ENCODE results near the gene ICAM2.
"Not testable (repeated sequence)": the region's sequence is repeated elsewhere in the genome, so short reads cannot be mapped to it uniquely, and the experiment has no call there.

Gene ICAM2

DNA sequence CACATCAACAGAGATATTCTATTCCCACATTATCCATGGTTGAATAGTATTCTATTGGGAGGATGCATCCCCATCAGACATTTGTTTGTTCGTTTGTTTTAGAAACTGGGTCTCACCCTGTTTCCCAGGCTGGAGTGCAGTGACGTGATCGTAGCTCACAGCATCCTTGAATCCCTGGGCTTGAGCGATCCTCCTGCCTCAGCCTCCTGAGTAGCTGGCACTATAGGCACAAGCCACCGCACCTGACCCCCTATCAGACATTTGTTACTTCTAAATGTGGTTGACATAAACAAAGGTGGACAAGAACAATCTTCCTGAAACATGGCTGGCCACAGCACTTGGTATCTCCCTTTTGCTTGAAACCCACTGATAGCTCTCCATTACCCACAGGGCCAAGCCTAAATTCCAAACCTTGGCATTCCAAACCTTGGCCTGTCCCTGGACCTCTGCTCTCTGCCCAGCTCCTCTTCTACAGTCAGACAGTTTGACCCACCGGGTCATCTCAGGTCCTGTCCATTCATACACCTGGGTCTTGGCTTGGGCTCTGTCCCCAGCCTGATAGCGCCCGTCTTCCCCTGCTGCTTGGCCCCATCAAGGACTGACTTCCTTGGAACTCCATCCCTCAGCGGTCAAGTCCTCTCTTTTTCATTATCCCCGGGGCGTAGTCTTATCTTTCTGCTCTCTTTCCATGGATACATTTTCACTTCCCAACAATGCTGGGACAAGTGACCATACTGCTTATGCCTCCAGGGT is 23.8 kb downstream of the ICAM2 start:
- no peak for DNase-seq

DNA sequence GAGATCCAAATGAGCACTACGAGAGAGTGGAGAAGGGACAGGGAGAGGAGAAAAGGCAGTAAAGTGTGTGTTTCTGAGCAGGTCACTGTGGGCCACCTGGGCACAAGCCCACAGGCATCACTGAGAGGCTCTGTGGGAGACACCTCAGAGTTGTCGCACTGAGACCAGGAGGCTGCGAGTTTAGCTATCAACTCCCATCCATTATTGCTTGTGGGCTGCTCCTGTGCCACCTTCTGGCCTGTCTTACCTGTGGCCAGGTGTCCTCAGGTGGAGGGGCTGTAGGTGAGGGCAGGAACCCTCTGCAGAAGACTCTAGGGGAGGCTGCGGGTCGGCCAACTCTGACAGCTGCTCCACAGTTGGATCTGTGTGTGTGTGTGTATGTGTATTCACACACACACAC is 24.8 kb downstream of the ICAM2 start:
- DNase-seq: no peak

DNA sequence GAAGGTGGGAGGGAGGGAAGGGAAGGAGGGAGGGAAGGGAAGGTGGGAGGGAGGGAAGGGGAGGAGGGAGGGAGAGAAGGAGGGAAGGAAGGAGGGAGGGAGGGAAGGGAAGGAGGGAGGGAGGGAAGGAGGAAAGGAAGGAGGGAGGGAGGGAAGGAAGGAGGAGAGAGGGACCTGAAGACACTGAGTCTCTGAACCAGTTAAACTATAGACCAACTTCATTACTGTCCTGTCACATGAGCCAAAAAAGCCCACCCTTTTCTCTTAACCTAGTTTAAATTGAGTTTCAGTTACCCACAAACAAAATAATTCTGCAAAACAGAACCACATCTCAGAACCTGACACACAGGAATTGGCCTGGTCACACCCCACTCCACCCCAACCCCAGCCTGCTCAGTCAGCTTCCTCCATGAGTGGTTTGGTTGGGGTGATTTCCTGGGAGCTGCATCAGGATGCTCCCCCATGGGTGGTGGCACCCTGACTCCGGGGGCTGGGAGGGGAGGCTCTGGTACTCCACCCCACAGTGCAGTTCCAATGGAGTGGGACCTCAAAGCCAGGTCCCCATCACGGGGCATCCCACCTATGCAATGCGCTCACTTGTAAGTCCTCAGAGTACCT is 27.0 kb downstream of the ICAM2 start:
- DNase-seq: no peak

DNA sequence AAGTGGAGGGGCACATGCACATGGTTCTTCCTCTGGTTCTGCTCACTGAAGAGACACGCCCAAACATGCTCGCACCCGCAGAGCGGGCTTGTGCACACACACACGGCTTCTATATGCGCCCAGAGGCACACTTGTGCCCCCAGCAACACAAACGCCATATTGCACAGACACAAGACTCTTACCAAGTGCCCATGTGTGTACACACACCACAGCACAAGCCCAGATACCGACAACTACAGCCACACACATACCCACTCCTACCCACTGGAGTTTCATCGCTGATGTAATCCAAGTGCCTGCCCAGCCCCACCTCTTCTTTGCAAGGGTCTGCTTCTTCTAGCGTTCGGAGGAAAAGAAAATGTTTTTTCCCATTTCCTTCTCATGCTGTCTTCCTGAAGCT is 28.8 kb downstream of the ICAM2 start:
- DNase-seq: no peak

DNA sequence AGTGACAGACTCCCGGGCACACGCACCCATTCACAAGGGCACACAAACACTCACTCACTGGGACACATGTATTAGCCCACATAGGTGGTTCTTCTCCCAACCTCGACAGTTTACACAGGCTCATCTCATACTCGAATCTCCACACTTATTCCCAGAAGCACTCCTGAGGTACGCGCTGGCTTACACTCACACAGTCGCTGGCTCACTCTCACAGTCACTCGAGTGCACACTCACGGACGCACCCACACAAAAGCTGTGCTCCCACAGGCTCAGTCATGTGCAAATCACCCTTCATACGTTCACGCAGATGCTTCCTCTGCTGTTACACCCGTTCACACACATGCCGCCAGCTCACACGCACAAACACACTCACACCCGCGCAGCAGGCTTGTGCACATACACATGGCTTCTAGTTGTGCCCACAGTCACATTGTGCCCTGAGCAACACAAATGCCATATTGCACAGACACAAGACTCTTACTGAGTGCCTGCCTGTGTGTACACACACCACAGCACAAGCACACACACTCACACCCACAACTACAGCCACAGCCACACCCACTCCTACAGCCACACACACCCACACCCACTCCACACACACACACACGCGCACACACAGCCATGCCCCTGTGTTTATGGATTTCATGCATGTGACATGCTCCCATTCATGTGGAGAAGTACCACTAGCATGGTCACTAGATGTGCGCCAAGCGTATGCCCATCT is 30.6 kb downstream of the ICAM2 start:
- DNase-seq: no peak

DNA sequence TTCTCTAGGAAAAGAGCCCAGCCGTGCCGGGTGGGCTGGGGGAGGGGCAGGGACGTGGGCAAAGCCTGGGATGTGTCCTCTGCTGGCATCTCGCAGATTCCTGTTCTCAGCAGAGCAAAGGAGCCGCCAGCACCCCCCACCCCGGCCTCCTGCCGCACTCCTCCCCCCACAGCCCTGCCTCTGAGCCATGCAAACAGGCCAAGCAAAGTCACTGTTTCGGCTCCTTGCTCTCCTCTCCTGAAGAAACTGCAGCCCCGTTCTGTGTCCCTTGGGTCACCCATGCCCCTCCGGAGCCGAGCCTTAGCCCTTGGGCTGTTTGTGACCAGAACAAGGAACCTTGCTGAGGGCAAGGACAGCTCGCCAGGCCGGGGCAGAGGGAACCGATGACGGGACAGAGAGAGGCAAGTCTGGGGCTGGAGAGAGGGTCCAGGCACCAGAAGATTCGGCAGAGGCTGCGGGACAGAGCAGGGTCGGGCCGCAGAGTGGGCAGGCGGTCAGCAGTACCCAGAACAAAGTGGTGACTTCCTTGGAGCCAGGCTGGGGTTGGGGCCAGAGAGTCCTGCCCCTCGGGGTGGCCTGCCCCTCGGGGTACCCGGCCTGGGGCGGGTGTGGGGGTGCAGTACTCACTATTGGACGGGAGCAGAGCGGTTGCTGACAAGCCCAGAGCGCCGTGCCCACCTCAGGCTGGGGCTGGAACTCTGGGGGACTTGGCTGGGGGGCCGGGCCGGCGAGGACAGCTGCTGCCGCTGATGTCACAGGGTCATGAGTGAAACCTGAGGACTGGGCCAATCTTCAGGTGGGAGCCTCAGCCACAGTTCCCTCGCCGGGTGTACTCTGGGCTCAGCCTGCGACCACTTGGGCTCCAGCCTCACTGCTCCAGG is 31.5 kb downstream of the ICAM2 start:
- no peak for DNase-seq

DNA sequence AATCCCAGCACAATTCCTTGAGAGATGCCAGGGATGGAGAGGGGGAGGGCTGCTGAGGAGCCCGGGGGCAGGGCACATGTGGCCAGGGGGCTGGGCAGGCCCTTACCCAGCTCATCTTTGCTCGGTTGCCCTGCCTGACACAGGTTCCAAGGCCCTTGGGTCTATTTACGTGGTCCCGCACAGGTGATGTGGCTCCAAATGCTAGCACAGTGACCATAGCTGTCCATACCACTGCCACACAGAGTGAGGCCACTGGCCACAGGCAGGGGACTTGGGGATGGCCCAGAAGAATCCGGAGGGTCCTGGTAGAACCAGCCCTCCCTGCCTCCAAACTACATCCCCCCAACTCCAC is 32.3 kb downstream of the ICAM2 start:
- no peak for DNase-seq

DNA sequence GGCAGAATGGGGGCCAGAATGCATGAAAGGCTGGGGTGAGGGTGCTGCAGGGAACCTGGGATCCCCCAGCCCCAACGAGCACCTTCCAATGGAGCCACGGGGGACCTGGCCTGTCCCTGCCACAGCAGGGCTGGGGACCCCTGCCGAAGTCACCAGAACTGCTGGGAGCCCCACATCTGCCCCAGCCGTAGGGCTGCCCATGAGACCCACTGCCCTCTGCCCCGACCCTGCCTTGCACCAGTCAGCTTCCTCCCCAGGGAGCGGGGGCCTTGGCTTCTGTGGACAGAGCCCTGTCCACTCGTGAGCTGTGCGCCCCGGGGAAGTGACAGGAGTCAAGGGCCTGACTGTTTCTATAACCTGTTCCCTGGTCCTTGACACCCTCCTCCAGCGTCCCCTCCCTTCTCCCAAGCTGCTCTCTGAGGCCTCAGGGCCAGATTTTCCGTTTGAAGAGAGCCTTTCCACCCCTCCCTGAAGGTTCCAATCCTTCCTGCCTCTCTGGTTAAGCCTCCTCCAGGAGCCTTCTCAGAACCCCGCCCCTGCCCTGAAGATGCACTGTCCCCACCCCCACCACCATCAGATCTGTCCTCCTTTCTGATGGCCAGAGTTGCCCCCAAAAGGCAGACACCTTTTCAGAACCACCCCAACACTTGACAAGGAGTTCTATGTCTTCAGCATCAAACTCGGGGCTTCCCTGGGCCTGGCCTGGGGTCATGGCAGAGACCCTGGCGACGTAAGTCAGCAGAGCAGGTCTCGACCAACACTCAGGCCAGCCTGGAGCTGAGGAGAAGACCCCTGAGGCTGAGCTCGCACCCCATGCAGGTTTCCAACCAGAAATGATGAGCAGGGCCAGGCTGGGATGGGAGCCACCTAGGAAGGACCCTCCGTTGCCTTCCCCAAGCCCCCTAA is 33.0 kb downstream of the ICAM2 start:
- no peak for DNase-seq

DNA sequence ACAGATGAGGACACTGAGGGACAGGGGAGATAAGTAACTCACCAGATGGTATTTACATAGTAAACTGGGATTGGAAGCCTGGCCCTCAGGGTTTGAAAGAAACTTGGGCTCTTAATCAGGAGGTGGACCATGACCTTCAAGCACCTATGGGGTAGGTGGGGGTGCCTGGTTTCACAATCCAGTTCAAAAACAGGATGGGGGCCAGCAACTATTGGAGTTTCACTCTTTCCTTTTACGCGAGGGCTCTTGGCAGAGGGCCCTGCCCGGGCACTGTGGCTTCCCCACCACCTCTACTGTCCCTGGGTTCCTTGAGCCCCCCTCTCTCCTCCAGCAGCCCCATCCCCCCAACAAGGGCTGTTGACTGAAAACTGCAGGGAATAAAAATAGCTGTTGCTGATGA is 33.6 kb downstream of the ICAM2 start:
- DNase-seq: no peak

DNA sequence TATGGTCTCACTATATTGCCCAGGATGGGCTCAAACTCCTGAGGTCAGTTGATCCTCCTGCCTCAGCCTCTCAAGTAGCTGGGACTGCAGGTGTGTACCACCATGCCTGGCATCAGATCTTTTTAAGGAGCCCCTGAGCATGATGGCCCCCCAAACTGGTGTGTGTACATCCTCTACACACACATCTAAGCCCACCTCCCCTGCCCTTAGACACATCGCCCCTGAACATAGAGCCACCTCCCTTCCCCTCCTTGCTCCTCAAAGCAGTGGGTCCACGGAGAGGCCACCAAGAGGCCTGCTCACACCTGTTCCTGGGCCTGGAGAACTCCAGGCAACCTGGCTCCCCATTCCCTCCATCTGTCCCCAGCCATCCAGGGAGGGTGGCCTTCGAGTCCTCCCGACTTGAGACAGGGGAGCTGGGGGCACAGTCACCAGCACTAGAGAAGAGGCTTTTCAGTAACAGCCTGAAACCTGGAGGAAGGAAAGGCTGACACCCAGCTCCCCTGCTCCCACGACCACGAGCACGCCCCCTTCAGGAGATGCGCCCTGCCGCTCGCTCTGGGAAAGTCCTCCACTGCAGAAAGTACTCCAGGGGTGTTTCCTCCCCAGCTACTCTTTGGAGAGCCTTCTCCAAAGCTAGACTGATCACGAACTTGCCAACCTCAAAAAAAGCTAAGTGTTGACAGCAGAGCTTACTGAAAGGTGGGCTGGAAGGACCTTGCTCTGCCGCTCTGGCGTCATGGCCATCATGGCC is 34.9 kb downstream of the ICAM2 start:
- no peak for DNase-seq

DNA sequence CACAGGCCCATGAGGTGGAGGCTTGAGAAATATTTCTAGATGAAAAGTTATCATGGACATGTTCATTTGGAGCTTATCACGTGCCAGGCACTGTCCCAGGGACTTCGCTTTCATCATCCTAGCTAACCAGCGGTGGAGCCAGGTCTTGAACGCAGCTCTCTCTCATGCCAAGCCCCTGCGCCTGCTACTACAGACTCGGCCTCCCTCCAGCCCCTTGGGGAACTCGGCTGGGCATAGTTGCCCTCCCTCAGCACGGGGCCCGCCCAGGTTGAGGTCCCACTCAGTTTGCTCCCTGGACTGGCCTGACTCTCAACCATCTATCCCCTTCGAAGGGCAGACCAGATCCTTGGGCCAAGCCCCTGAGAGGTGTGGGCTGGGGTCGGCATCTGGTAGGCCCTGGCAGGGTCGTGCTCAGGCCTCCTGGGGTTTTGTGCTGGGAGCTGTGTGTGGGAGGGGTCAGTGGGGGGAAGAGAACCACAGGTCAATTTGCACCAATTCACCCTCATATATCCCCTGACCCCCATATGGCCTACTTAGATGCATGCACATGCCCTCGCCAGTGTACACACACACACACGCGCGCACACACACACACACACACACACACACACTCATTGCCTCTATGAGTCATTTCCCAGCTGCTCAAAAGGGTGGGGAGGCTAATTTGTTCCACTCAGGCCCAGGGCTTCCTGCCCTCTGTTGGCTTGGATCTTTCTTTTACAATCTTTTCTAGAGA is 35.6 kb downstream of the ICAM2 start:
- peak; percentile 58 for DNase-seq

DNA sequence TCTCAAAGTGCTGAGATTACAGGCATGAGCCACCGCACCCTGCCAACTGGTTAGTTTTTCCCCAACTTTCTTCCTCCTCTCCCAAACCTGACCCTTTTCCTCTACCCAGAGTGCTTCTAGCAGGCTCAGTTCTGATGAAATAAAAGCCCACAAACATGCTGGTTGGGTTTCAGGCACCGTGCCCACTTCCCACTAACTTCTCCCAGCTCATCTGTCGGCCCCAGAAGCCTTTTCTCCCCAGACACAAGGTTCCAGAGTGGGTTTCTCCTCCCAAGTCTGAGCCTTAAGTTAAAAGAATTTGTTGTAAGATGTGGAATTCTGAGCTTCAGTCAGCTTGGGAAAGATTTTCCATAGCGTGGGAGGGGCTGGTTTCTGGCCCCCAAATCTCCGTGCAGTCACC is 36.2 kb downstream of the ICAM2 start:
- no peak for DNase-seq

DNA sequence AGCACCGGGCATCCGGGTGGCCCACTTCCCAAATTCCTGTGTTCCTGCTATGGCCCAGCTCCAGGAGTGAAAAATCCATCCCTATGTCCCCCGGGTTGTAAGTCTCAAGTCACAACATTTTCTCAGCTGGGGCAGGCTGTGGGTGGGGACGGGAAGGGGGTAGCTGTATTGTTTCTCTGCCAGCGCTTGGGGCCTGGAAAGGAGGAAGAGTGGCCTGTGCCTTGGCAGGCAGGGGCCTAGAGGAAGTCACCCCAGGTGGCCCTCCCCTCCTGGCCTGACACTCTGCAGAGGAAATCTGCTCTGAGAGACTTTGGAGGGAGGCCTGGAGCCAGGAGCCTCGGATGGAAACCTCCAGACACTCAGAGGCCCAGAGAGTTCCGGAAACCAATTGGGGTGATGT is 37.1 kb downstream of the ICAM2 start:
- DNase-seq: no peak

DNA sequence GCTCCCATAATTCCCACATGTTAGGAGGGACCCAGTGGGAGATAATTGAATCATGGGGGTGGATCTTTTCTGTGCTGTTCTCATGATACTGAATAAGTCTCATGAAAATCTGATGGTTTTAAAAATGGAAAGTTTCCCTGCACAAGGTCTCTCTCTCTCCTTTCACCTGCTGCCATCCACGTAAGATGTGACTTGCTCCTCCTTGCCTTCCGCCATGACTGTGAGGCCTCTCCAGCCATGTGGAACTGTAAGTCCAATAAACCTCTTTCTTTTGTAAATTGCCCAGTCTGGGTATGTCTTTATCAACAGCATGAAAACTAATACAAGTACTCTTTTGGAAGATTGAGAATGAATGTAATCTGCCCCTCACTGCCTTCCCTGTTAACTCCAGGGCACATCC is 37.8 kb downstream of the ICAM2 start:
- DNase-seq: not testable (repeated sequence)

DNA sequence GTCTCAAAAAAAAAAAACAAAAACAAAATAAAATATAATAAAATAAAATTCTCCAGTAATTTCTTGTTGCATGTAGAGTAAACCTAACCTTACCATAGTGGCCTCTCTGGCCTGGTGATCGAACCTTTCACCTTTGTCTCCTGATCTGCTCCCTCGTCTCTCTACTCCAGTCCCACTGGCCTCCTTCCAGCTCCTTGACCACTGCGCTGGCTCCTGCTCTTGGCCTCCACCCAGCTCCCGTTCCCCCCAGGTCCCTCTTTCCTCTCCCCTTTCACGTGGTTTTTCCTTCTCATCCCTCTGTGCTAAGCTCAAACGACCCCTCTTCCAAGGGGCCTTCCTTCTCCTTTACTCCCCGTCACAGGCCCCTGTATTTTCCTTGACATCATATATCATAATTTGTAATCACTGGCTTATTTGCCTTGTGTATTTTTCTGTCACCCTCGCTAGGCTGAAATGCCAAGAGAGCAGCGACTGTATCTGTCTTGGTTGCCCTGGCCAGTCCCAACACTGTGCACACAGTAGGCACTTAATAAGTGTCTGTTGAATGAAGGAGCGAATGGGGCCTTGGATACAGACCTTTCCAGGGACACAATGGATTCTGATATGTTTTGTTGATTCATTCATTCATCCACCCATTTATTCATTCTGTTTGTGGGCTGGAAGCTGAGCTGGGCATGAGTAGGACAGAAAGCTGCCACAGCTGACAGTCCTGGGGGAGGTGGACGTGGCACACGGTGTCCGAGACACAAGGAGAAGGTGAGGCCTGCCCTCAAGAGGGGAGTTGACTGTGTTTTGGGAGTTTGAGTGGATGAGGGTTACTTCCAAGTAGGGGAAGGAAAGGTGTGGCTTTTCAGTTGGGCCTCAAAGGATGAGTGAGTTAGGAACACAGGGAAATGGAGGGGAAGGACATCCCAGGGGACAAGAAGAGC is 41.9 kb downstream of the ICAM2 start:
- DNase-seq: no peak

DNA sequence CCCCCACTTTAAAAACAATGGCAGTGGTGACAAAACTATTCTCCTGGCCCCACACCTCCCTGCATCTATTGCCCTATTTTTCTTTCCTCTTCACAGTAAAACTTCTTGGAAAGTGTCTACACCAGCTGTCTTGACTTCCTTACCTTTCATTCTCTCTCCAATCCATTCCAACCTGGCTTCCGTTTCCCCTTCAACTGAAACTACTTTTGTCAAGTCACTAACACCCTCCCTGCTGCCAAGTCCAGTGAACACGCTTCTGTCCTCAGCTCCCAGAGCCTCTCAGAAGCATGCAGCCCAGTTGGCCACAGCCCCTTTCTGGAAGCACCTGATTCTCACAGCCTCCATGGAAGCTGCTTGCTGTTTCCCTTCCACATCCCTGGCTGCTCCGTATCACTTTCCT is 43.7 kb downstream of the ICAM2 start:
- DNase-seq: no peak

DNA sequence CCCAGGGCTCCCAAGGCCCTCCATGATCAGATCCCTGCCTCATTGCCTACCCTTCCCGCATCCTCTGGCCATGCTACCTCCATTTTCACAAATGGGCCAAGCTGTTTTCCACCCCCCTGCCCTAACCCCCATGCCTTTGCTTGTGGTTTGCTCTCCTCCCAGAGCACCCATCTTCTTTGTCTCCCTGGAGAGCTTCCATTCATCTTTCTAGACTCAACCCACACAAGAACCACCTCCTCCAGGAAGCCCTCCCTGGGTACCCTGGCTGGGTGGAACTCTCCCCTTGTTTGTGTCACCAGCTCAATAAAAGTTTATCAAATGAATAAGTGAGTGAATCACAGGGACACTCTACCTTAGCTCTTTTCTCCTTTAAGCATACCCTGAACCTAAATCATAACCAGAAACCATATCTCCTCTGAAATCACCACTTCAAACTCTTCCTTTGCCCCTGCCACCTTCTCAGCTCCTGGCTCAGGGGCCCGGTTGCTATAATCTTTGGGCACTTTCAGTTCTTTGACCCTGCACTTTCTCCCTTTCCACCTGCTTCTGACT is 44.8 kb downstream of the ICAM2 start:
- no peak for DNase-seq

DNA sequence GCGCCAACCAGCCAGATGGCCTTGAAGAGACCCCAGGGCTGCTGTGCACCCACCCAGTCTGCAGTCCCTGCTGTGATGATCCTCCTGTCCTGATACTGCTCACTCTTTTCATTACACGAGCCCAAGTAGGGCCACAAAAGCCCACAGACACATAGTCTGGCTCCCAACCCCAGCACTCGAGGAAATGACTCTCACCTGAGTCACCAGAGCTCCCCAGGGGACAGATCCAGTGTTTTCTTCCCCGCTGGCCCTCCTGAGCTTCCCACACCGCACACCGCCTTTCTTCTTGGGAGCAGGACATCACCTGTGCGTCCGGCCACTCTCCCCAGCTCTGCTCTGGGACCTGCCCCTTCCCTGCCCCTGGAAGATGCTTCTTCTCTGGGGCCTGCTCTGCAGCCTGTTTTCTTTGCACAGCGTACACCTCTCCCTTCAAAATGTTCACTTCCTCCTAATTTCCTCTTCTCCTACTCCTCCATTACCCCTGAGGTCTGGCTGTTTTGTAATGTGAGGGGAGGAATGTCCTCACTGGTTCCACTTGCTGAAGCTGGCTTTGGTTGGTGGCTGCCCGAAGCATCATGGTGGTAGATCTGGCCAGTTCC is 45.7 kb downstream of the ICAM2 start:
- DNase-seq: no peak
